HG03354 (cell line): ENCODE data around the gene AFF3.

Experiments used
- ATAC-seq: cut with Tn5 transposase; IDR thresholded peaks from one replicate; pipeline ENCODE4 v1.9.1; 2021; ENCODE audit warnings: mild to moderate bottlenecking; ENCODE audit not compliant: unreplicated experiment, poor library complexity, severe bottlenecking

AFF3 gene

DNA sequence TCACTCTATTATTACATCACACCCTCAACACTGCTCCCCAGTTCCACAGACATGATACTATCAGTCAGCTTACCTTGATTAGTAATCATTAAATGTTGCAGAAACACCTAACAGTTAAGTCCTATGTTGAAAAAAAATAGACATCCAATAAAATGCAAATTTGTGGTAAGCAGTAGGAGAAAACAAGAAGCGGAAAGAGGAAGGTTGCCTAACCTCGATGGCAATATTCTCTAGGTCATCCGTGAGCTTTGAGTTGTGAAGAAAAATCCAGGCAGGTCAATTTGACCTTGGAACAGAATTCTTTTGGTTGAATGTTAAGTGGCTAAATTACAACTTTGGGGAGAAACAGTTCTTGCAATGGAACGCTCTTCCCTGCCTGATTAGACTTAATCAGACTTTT, 264.4 kb downstream of the AFF3 start:
- ATAC-seq = no peak

DNA sequence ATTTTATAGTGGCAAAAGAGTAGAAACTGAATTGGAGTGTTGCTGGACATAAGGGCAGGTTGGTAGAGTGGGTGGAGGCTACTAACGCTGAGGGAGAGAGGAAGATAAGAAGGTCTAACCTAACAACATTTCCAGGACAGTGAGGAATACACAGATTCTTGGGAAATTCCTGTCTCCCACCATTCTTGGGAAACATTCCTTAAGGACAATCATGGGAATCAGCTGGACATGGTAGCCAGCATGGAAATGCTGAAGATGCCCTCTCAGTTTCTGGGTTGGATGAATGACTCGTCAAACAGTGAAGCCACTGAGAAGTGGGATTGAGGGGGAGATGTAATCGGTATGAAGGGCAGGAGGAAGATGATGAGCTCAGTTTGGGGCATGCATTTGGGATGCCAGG, 265.4 kb downstream of the AFF3 start:
- no peak for ATAC-seq

GRCh38 chr2:99875627-99876201, 266.7 kb downstream of the AFF3 start:
- no peak for ATAC-seq

DNA sequence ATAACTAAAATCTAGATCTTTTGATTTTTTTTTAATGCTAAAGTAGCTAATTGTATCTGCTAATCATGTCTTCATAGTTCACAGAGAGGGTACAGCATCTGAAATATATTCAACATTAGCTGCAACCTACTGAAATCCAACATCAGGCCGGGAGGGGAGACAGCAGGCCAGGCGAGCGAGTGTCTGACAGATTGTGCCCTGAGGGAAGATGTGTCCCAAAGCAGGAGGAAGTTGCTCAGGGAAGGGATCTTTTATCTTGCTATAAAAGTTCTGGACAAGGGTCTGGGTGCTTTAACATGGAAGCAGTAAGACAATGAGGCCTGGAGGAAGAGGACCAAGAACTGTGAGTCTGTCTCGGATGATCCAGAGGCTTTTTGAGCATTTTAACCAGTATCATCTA, 274.1 kb downstream of the AFF3 start:
- ATAC-seq = no peak

GRCh38 chr2:99867770-99868169, 274.6 kb downstream of the AFF3 start:
- no peak for ATAC-seq

DNA sequence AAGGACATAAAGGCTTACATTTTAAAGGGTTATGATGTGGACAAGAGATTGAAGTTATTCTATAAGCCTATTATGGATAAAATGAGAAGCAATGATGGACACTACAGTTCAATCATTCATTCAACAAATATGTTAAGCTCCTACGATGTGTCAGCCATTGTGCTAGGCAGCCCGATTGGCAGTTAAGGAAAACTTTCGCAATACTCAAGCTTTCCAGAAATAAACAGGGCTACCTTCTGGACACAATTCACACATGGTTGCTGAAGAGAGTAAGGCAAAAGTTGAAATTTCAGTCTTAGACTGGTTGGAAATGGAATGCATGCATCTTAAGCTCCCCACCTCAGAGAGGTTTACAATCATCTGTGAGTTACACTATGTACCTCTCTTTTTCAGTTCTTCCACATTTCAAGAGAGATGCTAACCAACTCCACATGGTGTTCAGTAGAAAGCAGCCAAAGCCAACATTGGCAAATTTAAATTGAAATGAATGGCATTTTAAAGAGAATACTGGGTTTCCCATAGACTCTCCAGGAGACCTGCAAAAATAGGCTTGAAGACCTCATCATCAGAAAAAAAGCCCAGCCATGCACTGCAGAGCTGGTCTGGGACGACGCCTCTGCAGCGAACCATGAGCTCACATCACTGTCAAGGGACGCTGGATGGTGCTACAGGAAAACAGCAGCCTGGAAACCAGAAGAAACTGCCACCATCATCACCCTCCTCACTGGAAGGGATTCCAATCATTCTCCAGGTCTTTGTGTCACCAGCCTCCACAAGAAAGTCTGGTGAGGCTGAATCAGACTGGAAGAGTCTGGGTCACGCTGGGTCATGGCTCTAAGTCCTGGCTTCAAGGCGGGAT, 276.3 kb downstream of the AFF3 start:
- no peak for ATAC-seq

DNA sequence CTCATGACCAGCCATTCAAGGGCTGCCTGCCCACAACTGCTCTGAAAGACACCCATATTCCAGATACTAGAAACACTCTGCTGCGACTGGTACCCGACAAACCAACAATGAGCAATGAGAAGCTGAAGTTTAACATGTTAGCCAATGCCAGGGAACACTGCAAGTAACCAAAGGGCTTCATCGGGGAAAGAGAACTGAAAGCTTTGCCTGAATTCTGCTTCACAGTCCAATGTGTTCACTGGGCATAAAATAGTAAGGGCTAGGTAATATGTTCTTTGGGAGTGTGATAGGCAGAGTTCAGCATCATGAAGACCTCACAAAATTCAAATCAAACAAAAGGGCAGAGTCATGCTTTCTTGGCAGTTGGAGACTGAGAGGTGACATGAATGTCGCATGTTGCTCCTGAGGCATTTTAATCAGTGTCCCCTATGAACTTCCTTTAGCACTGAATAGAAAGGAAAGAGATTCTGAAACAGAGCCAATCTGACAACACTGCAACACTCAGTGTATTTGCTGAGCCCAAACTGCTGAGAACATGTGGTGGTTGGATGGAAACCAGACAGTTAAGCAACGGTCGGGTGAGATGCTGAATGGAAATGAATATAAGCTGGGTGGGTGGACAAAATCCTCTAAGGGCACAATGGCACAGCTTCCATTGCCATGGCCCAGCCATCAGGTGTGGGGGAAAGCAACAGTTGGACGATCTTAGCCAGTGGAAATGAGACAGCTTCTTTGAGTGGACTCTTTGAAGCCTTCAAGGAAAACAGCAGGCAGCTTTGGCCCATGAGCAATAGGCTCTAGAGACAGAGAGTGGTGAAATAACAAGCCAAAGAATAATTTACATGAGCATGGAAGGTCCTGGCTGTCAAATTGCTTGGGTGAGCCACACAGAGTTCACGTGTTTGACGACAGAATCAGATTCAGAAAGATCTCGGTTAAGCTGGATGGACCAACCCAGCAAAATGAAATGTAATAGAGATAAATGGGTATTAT, 277.5 kb downstream of the AFF3 start:
- no peak for ATAC-seq

GRCh38 chr2:99863903-99864270, 278.5 kb downstream of the AFF3 start:
- ATAC-seq = no peak

- no peak for ATAC-seq
These were observed 279.0 kb downstream of the AFF3 start for GRCh38 chr2:99863236-99863902.

DNA sequence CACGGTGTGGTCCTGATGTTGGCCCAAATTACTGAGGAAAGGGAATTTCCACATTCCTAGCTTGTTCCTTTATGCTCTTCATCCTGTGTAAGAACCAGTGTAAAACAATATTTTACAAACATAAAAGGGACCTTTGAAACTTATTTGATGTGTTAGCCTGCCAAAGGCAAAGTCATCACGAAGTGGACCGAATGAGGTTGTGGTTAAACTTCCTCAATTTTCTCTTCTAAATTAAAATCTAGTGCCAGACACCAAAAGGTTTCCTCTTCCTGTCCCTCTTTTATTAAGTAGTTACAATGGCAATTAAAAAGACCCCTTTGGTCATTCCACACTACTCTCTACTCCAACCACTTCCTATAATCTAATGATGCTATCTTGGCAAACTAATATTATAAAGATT, 279.8 kb downstream of the AFF3 start:
- no peak for ATAC-seq

DNA sequence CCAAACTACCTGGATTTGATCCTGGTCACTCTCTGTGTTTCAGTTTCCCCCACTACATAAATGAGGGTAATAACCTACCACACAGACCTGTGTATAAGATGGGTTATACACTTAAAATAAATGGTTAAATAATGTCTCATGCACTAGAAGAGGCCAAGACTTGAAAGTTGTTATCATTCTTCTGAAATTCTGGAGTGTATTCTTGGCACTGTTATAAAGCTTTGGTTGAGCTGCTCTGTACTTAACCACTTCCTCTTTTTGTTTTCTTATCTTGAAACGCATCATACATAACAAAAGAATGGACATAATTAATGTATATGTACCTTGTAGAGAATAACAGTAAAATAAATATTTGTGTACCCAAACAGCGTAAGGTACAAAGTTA, 281.0 kb downstream of the AFF3 start:
- ATAC-seq = no peak

DNA sequence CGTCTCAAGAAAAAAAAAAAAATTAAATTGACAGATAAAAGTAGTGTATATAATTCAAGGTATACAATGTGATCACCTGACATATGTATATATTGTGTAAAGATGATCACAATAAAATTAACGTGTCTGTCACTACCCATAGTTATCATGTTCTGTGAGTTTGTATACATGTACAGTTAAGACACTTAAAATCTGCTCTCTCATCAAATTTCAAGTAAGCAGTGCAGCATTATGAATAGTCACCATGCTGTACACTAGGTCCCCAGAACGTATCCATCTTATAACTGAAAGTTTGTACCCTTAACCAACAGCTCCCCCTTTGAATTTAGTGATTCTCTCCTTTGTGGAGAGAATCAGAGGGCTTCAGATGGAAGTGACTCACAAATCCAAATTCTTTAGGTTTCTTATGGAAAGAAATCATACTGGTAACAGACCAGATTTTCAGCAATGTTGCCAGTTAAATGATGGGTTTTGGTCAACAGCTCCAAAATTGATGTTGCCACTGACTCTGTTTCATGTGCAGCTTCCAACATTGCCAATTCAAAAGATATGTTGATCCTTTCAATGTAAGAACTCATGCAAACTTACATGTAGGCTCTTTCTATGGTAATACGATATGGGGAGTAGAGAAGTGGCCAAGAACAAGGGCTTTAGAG, 281.5 kb downstream of the AFF3 start:
- ATAC-seq = no peak

- ATAC-seq = no peak
These were observed 283.3 kb downstream of the AFF3 start for GRCh38 chr2:99858951-99859596.

GRCh38 chr2:99857867-99858444, 284.4 kb downstream of the AFF3 start:
- no peak for ATAC-seq

DNA sequence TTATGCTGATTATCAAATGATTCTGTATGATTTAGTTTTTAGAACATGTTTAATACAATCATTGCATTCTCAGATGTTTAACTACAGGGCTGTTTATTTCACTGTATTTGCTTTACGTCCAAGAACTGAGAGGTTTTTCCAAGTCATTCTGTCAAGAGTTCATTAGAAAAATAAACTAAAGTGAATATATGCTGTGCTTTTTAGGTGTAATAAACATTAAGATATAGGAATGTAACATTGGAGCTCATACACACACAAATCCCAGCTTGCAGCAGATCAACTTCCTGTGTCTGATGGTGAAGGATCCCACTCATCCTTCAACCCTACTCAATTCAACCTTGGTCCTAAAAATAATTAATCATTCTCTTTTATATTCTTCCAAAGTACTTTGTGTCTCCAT, 285.0 kb downstream of the AFF3 start:
- ATAC-seq = no peak

DNA sequence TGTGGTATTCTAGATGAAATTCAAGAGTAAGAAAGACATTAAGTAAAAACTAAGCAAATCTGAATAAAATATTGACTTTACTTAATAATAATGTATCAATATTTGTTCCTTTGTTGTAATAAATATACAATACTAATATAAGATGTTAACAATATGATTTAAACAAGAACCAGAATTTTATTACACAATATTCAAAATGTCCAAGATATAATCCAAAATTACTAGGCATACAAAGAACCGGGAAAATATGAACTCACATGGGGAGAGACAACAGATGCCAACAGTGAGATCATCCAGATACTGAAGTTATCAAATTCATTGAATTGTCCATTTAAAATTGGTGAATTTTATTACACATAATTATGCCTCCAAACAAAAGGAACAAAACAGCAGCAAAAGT, 286.3 kb downstream of the AFF3 start:
- ATAC-seq = no peak

DNA sequence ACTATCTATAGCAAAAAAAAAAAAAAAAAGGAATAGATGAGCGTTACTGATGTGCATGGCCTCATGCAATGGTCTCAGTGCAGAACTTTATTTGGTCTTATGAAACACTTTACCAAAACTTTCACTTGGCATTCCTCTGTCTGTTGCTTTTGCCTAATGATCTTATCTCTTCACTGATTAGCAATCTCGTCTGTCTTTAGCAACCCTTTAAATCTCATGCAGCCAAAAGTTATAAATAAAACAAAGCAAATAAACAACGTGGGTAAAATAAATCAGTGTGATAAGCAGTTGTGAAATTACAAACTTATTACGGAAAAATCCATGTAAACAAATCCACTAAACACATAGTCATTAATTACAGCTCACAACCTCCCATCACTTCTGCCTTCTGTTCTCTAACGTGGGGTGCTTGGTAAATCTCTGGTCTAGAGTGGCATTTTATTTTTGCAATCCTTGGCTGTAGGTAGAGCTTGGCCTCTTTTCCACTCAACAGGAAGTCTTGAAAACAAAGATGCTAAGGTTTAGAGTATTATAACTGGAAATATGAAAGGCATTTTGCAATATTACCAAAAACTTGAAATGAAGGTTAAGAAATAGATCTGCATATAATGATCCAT, 288.0 kb downstream of the AFF3 start:
- ATAC-seq = no peak

DNA sequence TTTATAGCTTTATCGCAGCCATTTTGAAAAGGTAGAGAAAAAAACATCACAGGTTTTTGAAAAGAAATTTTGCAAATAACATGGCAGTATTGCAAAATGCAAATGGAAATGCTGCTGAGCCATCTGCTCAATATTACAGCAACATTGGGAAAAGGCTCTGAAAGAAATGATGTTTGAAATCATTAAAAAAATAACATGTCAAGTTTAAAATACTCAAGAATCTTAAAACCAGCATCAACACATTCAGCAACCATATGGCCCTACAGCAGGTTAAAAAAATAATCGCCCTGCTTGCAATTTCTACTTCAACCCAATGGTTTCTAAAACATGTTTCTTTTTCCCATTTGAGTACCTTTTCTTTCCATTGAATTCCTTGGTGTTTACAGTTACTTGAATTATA, 289.4 kb downstream of the AFF3 start:
- no peak for ATAC-seq
